IMR-90 (cell line): ENCODE results near the gene OPCML.

ENCODE experiments used
- BHLHE40 ChIP-seq: fragments of 150-350 bp; IDR thresholded peaks from 2 replicates; pipeline ENCODE4 v1.6.1; 2016; ENCODE audit warnings: mild to moderate bottlenecking, low read depth, low read length
- CEBPB ChIP-seq: IDR thresholded peaks from 2 replicates; pipeline ENCODE4 v1.6.1; 2012; ENCODE audit warnings: low read depth, low read length, improper control_type of control experiment
- CHD1 ChIP-seq: IDR thresholded peaks from 2 replicates; pipeline ENCODE4 v1.6.1; 2012; ENCODE audit warnings: low read depth, low read length, improper control_type of control experiment
- CTCF ChIP-seq: conservative IDR thresholded peaks from 2 replicates; pipeline ENCODE4 v1.5.1; 2012; ENCODE audit warnings: mild to moderate bottlenecking, low read depth, low read length, improper control_type of control experiment
- MAFK ChIP-seq: IDR thresholded peaks from 2 replicates; pipeline ENCODE4 v1.6.1; 2012; ENCODE audit warnings: low read depth, low read length, improper control_type of control experiment
- MAZ ChIP-seq: IDR thresholded peaks from 2 replicates; pipeline ENCODE4 v1.6.1; 2012; ENCODE audit warnings: low read depth, mild to moderate bottlenecking, low read length, improper control_type of control experiment, moderate library complexity, borderline replicate concordance
- MXI1 ChIP-seq: IDR thresholded peaks from 2 replicates; pipeline ENCODE4 v1.6.1; 2012; ENCODE audit warnings: low read depth, mild to moderate bottlenecking, low read length, moderate library complexity, borderline replicate concordance
- NFE2L2 ChIP-seq: fragments of 150-350 bp; IDR thresholded peaks from 2 replicates; pipeline ENCODE4 v1.6.1; 2016; ENCODE audit warnings: low read depth, mild to moderate bottlenecking, low read length
- POLR2A ChIP-seq: IDR thresholded peaks from 2 replicates; pipeline ENCODE4 v1.6.1; 2012; ENCODE audit warnings: mild to moderate bottlenecking, low read depth, low read length
- RAD21 ChIP-seq: IDR thresholded peaks from 2 replicates; pipeline ENCODE4 v1.6.1; 2012; ENCODE audit warnings: low read length, improper control_type of control experiment
- RCOR1 ChIP-seq: IDR thresholded peaks from 2 replicates; pipeline ENCODE4 v1.6.1; 2012; ENCODE audit warnings: mild to moderate bottlenecking, low read length, improper control_type of control experiment; ENCODE audit not compliant: insufficient replicate concordance
- RFX5 ChIP-seq: IDR thresholded peaks from 2 replicates; pipeline ENCODE4 v1.8.0; 2012; ENCODE audit warnings: low read depth, mild to moderate bottlenecking, low read length, moderate library complexity
- USF2 ChIP-seq: fragments of 150-350 bp; IDR thresholded peaks from 2 replicates; pipeline ENCODE4 v1.6.1; 2017; ENCODE audit warnings: mild to moderate bottlenecking, antibody characterized with exemption, low read length, low read depth

GRCh38 chr11:133515107-133515506 lies 17.2 kb downstream of the OPCML start:
- TF ChIP-seq BHLHE40 (no peak), CTCF (no peak), CEBPB (no peak), USF2 (no peak), RCOR1 (no peak), POLR2A (no peak), NFE2L2 (no peak), RFX5 (no peak), MXI1 (no peak), MAFK (no peak), RAD21 (no peak), MAZ (no peak), CHD1 (no peak)
